HG03558 (cell line): ENCODE measurements around the gene ZNF316.
"Not testable (repeated sequence)": the region's sequence is repeated elsewhere in the genome, so short reads cannot be mapped to it uniquely, and the experiment has no call there.

Experiments used
- ATAC-seq: cut with Tn5 transposase; IDR thresholded peaks from one replicate; pipeline ENCODE4 v1.9.1; 2021; ENCODE audit warnings: moderate number of reproducible peaks; ENCODE audit not compliant: unreplicated experiment; ENCODE audit errors: extremely low read depth

The ZNF316 gene

DNA sequence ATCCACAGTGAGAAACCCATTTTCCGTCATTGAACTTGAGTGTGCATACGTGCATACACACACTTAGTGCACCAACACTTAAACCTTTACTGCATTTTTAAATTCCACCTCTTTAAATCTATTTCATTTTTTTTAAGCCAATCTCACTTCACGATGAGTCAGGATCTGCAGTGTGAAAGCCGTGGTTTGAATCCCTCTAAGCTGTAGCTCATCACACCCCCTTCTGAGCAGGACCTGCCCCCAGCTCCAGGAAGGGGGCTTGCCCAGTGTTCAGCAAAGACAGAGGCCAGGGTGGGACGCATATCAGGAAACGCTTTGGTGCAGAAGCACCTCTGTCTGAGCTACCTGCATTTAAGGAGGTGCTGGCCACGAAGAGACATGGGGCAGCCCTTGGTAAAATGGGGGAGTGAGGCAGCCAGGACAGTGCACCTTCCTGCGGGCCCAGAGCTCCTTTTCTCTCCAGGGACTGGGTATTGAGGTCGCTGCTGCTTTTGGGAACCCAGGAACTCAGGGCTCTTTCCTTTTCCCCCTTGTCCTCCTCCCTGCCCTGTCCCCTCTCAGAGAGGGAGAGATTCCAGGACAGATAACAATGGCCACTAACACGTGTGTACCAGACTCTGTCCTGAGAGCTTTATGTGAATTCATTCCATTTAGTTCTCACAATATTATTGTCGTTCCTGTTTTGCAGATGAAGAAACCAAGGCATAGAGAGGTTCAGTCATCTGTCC lies 21.7 kb downstream of the ZNF316 start:
- no peak for ATAC-seq

DNA sequence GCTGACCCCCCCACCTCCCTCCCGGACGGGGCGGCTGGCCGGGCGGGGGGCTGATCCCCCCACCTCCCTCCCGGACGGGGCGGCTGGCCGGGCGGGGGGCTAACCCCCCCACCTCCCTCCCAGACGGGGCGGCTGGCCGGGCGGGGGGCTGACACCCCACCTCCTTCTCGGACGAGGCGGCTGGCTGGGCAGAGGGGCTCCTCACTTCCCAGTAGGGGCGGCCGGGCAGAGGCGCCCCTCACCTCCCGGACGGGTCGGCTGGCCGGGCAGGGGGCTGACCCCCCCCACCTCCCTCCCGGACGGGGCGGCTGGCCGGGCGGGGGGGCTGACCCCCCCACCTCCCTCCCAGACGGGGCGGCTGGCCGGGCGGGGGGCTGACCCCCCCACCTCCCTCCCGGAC lies 33.7 kb downstream of the ZNF316 start:
- not testable (repeated sequence) for ATAC-seq

DNA sequence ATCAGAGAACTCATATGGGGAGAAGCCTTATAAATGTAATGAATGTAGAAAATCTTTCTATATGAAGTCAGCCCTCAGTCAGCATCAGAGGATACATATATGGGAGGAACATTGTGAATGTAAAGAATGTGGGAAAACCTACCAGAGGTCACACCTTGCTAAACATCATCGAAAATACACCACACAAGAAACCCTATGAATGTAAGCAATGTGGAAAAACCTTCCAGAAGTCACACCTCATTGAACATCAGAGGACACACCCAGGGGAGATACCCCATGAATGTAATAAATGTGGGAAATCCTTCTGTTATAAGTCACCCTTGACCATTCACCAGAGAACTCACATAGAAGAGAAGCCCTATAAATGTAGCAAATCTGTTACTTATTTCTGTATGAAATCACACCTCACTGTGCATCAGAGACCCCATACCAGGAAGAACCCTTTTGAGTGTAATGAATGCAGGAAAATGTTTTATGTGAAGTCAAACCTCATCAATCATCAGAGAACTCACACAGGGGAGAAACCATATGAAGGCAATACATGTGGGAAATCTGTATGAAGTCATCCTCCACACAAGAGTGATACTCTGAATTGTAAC lies 38.8 kb downstream of the ZNF316 start:
- ATAC-seq, result no peak

DNA sequence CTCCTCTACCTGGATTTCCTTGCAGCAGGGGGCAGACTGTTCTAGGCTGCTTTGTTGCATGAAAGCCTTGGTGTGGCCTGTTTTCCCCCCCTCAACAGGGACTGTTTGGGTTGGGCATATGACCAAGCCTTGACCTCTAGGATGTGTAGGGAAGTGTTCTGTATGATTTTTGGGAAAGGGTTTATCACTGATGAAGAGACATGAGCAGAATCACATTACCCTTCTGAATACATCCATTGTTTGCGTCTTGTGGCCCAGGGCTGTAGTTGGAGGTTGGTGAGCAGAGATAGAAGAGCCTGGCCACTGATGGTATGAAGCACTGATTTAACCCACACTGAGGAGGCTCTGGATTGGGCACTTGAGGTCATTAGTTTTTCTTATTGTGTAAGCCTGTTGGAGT lies 43.0 kb downstream of the ZNF316 start:
- ATAC-seq, result no peak

DNA sequence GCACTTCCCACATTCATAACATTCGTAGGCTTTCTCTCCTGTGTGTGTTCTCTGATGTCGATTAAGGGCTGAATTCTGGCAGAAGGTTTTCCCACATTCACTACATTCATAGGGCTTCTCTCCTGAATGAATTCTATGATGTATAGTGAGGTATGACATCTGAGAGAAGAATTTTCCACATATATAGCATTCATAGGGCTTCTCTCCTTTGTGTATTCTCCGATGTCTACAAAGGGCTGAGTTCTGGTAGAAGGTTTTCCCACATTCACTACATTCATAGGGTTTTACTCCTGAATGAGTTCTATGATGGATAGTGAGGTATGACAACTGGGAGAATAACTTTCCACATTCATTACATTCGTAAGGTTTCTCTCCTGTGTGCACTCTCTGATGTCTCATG lies 54.0 kb downstream of the ZNF316 start:
- ATAC-seq, result no peak

DNA sequence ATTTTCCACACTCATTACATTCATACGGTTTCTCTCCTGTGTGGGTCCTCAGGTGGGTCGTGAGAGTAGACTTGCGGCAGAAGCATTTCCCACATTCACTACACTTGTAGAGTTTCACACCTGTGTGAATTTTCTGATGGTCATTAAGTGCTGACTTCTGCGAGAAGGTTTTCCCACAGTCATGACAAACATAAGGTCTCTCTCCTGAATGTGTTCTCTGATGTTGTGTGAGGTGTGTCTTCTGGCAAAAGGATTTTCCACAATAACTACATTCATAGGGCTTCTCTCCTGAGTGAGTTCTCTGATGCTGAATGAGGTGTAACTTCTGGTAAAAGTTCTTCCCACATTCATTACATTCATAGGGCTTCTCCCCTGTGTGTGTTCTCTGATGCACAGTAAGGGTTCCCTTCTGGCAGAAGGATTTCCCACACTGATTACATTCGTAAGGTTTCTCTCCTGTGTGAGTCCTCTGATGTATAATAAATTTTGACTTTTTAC lies 54.5 kb downstream of the ZNF316 start:
- ATAC-seq, result no peak

DNA sequence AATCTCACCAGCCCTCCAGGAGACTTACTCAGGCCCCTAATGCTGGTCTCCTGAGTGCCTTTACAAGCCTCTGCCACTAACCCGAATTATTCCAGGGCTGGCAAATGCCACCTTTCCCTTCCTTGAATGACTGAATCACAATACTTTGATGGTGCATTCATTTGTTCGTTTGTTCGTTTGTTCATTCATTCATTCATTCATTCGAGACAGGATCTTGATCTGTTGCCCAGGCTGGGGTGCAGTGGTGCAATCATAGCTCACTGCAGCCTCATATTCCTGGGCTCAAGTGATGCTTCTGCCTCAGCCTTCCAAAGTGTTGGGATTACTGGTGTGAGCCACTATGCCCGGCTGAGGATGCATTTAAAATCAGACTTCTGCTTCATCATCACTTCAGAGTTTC lies 63.7 kb downstream of the ZNF316 start:
- no peak for ATAC-seq

DNA sequence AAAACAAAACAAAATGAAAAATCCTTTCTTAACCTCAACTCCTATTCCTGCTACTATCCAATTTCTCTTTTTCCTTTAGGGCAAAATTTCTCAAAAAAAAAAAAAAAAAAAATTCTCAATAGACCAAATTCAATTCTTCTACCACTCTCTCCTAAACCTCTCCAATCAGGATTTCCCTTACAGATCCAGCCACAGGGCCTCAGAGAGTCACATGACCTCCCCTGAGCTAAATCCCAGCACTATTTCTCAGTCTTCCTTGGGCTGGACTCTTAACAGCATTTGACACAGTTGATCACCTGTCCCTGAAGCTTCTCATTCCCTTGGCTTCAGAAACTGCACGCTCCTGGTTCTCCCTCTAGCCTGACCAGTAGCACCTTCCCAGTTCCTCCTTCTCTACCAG lies 64.7 kb downstream of the ZNF316 start:
- ATAC-seq, result no peak
